Measurements from ENCODE around the gene CMTM4.
"Not testable (repeated sequence)": the region's sequence is repeated elsewhere in the genome, so short reads cannot be mapped to it uniquely, and the experiment has no call there.

The CMTM4 gene

GRCh38 chr16:66649167-66649566 is 47.4 kb downstream of the CMTM4 start:
- H3K4me3 ChIP-seq (ENCODE audit: low read depth, low read length) = no peak overlapping the region

DNA sequence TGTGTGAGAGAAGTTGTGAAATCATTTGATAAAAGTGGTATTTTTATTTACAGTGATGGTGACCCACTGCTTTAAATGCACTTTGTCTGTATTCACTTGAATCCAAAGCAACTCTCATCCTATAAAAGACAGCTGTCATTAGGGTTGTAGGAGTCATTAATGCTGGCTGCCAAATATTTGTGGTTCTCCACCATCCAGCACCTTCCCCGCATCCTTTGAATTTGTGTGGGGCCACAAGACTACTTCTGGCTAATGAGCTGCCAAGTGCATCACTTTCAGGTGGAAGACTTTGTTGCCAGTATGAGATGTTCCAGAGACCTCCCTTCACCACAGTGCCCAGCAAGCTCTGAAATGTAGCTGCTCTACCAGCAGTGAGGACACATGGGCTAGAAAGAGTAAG is 48.7 kb downstream of the CMTM4 start:
- no peak overlapping the region for H3K4me3 ChIP-seq (ENCODE audit: low read depth, low read length)

DNA sequence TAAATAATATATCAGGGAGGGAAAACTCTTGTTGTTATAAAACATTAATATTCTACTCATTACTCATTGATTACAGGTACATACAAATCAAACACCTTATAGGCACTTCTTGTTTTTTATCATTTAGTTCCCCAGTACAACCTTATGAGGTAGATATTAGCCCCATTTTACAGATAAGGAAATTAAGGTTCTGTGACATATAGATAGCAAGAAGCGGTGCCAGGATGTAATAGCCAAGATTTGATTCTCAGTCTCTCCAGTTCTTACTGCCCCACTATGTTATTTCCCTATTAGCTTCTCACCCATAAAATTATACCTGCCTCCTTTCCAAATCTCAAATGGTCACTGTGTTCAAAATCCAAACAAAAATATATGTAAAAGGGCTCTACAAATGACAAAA is 55.2 kb downstream of the CMTM4 start:
- H3K4me3 ChIP-seq (ENCODE audit: low read depth, low read length) = no peak overlapping the region

GRCh38 chr16:66640724-66641314 is 55.7 kb downstream of the CMTM4 start:
- H3K4me3 ChIP-seq (ENCODE audit: low read depth, low read length) = no peak overlapping the region

- no peak overlapping the region for H3K4me3 ChIP-seq (ENCODE audit: low read depth, low read length)
These were observed 57.3 kb downstream of the CMTM4 start for GRCh38 chr16:66639091-66639885.

GRCh38 chr16:66637806-66638205 is 58.7 kb downstream of the CMTM4 start:
- no peak overlapping the region for H3K4me3 ChIP-seq (ENCODE audit: low read depth, low read length)

GRCh38 chr16:66636199-66636598 is 60.3 kb downstream of the CMTM4 start:
- H3K4me3 ChIP-seq (ENCODE audit: low read depth, low read length) = no peak overlapping the region

- H3K4me3 ChIP-seq (ENCODE audit: low read depth, low read length) = no peak overlapping the region
These were observed 61.1 kb downstream of the CMTM4 start for GRCh38 chr16:66635406-66635805.

DNA sequence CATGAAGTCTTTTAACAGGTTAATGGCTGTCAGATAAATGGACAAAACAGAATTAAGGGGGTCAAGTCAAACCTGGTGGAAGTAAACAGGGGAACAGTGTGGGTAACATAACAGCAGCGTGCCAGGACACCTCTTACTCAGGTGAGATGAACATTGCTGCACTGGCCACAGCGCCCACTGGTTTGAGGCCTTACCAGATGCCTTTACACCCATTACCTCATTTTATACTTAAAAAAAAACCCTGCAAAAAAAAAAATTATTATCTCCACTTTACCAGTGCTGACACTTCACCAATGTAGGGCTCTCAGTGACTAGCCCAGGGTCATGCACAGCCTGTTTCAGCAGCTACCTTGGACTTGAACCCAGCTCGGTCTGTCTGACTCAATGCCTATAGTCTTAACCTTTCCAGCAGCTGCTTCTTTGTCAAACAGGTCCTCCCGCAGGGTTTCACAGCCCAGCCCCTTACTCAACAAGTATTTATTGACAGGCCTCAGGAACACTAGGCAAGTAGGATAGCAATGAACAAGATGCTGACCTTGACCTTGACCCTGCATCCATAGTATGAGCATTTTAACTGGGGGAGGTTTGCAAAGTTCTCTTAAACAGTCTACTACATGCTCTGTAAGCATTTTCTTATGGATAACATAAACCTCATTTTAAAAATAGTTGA is 61.9 kb downstream of the CMTM4 start:
- H3K4me3 ChIP-seq (ENCODE audit: low read depth, low read length) = no peak overlapping the region

- not testable (repeated sequence) for H3K4me3 ChIP-seq (ENCODE audit: low read depth, low read length)
These were observed 65.0 kb downstream of the CMTM4 start for GRCh38 chr16:66631558-66631957.

GRCh38 chr16:66630561-66631260 is 65.8 kb downstream of the CMTM4 start:
- H3K4me3 ChIP-seq (ENCODE audit: low read depth, low read length) = not testable (repeated sequence)

- no peak overlapping the region for H3K4me3 ChIP-seq (ENCODE audit: low read depth, low read length)
These were observed 66.7 kb downstream of the CMTM4 start for GRCh38 chr16:66629856-66630255.

DNA sequence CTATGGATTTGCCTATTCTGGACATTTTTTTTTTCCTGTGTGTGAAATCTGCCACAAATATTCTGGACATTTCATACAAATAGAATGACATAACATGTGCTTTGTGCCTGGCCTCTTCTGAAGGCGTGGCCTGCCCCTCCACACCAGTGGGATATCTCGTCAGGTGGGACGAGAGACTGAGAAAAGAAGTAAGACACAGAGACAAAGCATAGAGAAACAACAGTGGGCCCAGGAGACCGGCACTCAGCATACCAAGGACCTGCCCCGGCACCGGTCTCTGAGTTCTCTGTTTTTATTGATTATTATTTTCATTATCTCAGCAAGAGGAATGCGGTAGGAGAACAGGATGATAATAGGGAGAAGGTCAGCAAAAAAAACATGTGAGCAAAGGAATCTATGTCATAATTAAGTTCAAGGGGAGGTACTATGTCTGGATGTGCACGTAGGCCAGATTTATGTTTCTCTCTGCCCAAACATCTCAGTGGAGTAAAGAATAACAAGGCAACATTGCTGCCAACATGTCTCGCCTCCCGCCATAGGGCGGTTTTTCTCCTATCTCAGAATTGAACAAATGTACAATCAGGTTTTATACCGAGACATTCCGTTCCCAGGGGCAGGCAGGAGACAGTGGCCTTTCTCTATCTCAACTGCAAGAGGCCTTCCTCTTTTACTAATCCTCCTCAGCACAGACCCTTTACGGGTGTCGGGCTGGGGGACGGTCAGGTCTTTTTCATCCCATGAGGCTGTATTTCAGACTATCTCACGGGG is 68.7 kb downstream of the CMTM4 start:
- H3K4me3 ChIP-seq (ENCODE audit: low read depth, low read length) = not testable (repeated sequence)

GRCh38 chr16:66623755-66624154 is 72.8 kb downstream of the CMTM4 start:
- no peak overlapping the region for H3K4me3 ChIP-seq (ENCODE audit: low read depth, low read length)

DNA sequence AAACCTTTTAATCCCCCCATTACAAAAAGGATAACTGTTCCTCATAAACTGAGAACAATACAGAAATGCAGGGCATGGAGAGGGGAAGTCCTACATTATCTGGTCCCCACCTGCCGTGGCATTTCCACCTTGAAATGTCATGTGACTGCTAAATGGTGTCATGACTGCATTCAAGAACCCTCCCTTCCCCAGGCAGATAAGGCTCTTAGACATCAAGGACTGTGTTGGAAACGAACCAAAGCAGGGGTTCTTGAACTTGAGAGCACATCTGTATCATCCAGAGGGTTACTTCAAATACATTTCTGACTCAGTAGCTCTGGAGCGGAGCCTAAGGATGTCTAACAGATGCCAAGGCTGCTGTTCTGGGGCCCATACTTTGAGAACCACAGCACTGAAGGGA is 73.7 kb downstream of the CMTM4 start:
- H3K4me3 ChIP-seq (ENCODE audit: low read depth, low read length) = no peak overlapping the region

DNA sequence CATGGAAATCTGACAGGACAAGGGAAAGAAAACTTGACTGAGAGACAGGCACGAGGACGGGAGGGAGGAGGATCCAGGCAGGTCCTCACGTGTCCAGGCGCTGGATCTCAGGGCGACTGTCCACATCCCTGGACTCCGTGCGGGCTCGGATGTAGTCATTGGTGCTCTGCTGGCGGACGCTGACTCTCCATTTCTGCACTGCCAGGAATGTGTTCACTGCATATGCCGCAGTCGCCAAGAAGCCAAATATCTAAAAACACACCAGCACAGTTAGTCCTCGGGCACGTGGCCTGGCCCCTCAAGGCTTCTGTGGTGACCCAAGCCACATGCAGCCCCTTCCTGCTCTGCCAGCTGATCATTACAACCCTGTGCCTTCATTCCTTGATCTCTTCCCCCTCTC is 74.6 kb downstream of the CMTM4 start:
- no peak overlapping the region for H3K4me3 ChIP-seq (ENCODE audit: low read depth, low read length)

DNA sequence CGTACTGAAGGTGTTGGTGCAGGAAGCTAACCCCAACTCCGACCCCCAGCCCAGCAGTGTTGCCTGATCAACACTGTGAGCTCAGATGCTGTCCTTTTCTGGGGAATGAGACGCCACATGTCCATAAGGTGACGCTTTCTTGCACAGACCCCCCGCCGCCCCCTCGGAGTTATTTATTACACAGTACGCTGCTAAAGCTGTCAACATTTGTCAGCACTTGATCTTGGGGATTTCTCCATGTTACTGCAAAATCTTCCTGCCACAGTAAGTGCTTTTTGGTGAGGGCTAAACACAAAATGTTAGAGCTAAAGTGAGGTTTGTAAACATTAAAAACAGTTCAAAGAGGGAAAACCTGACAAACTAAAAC is 76.1 kb downstream of the CMTM4 start:
- no peak overlapping the region for H3K4me3 ChIP-seq (ENCODE audit: low read depth, low read length)

DNA sequence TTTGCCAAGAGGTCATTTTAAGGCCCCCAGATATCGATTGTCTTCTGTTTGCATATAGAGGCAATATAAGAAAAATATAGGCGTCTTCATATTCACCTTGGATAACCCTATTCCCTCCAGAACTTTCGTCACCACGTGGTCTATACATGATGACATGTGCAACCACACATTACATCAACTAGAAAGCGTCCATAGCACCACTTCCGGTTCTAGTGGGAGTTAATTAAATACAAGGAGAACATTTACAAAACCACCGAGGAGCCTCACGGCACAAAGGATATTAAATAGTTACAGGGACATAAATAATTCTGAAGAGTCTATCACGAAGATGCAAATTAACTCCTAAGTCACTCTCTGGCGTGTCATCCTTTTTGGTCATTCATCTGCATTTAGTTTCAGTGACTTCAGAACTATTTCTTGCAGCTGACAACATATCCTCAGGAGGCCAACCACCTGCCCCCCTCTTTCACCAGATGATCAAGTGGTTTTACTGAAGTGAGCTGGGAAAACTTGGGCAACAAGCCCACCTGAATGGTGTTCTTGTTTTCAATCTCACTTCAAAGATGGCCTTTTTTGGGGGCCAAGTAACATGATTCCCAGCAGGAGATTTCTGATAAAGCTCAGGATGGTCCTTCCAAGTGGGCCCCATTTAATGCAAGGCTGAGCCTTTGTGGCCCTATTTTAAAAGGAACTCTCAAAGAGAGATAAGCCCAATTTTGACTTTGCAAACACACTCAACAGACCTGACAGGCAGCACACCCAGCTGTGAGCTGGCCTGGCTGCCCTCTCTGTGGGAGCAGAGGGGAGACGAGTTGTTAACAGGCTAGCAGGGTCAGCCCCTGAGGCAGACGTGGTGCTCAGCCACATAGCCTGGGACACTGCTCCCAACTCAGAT is 76.8 kb downstream of the CMTM4 start:
- no peak overlapping the region for H3K4me3 ChIP-seq (ENCODE audit: low read depth, low read length)

GRCh38 chr16:66618588-66619375 is 77.8 kb downstream of the CMTM4 start:
- no peak overlapping the region for H3K4me3 ChIP-seq (ENCODE audit: low read depth, low read length)

All from iPS-11a (cell line).